ENCODE data around the gene KCNQ4.

Gene KCNQ4

GRCh38 chr1:40853885-40854170 lies 70.2 kb downstream of the KCNQ4 start:
- TF ChIP-seq CTCF (IDR thresholded peaks at IDR 0.05; ENCODE audit: low read depth, low read length) = no peak
- no peak overlapping the region for H3K4me3 ChIP-seq (replicated peaks in 1 of 2; ENCODE audit: low read depth in 2 of 2, low read length in 2 of 2)
- no peak for DNase-seq (ENCODE audit: low read depth in 2 of 2)

- TF ChIP-seq CTCF (IDR thresholded peaks at IDR 0.05; ENCODE audit: low read depth, low read length) = peak; percentile 34
- H3K4me3 ChIP-seq (replicated peaks in 1 of 2; ENCODE audit: low read depth in 2 of 2, low read length in 2 of 2) = no peak overlapping the region
- DNase-seq (ENCODE audit: low read depth in 2 of 2) = no peak
These were observed 71.9 kb downstream of the KCNQ4 start for GRCh38 chr1:40855513-40855912.

GRCh38 chr1:40856116-40856515 lies 72.5 kb downstream of the KCNQ4 start:
- no peak overlapping the region for H3K4me3 ChIP-seq (replicated peaks in 1 of 2; ENCODE audit: low read depth in 2 of 2, low read length in 2 of 2)
- TF ChIP-seq CTCF (IDR thresholded peaks at IDR 0.05; ENCODE audit: low read depth, low read length) = no peak
- no peak for DNase-seq (ENCODE audit: low read depth in 2 of 2)

GRCh38 chr1:40856656-40857302 lies 73.2 kb downstream of the KCNQ4 start:
- no peak for DNase-seq (ENCODE audit: low read depth in 2 of 2)
- TF ChIP-seq CTCF (IDR thresholded peaks at IDR 0.05; ENCODE audit: low read depth, low read length) = no peak
- H3K4me3 ChIP-seq (replicated peaks in 1 of 2; ENCODE audit: low read depth in 2 of 2, low read length in 2 of 2) = no peak overlapping the region

- TF ChIP-seq CTCF (IDR thresholded peaks at IDR 0.05; ENCODE audit: low read depth, low read length) = no peak
- DNase-seq (ENCODE audit: low read depth in 2 of 2) = no peak
- no peak overlapping the region for H3K4me3 ChIP-seq (replicated peaks in 1 of 2; ENCODE audit: low read depth in 2 of 2, low read length in 2 of 2)
These were observed 74.2 kb downstream of the KCNQ4 start for GRCh38 chr1:40857737-40858136.

GRCh38 chr1:40858856-40859416 lies 75.3 kb downstream of the KCNQ4 start:
- no peak for TF ChIP-seq CTCF (IDR thresholded peaks at IDR 0.05; ENCODE audit: low read depth, low read length)
- no peak for DNase-seq (ENCODE audit: low read depth in 2 of 2)
- H3K4me3 ChIP-seq (replicated peaks in 1 of 2; ENCODE audit: low read depth in 2 of 2, low read length in 2 of 2) = no peak overlapping the region

- peak overlapping the region; percentile 27 to 59 for H3K4me3 ChIP-seq (replicated peaks in 1 of 2; ENCODE audit: low read depth in 2 of 2, low read length in 2 of 2)
- DNase-seq (ENCODE audit: low read depth in 2 of 2) = peak in 1 of 2 donors; percentile 12
- no peak for TF ChIP-seq CTCF (IDR thresholded peaks at IDR 0.05; ENCODE audit: low read depth, low read length)
These were observed 77.2 kb downstream of the KCNQ4 start for GRCh38 chr1:40860706-40861223.

Data from cardiac fibroblast (primary cell).